NCI-H69 (cell line): Measurements from ENCODE around the gene DLEU7.
A peak's percentile ranks its signal among the peaks of the same experiment; 100 is the strongest.

Source experiments
- DNase-seq: peaks from one replicate; lab custom pipeline; 2025; lab: John Stamatoyannopoulos, UW

The DLEU7 gene

GRCh38 chr13:50842990-50843256 lies 569 bp downstream of the DLEU7 start:
- DNase-seq: no peak

GRCh38 chr13:50842251-50842989 lies 1.1 kb downstream of the DLEU7 start:
- DNase-seq: no peak

GRCh38 chr13:50841786-50842185 lies 1.7 kb downstream of the DLEU7 start:
- no peak for DNase-seq

- DNase-seq: no peak
These were observed 3.2 kb downstream of the DLEU7 start for GRCh38 chr13:50840284-50840683.

DNA sequence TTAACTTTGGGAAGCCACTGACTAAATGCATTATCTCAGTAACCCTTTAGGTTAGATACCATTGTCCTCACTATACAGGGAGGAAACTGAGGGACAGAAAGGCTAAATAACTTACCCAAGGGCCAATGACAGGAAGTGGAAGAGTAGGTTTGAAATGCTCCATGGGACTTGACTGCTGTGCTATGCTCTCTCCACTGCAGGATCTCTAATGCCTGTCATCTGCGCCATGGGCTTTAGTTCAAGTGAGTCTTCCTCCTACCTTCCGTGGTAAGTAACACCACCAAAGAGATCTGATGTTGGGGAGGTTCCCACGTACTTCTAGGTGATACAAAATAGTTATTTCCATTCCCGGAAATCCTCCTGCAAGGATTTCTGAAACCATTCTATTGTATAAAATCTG lies 3.7 kb downstream of the DLEU7 start:
- no peak for DNase-seq

GRCh38 chr13:50838701-50839100 lies 4.8 kb downstream of the DLEU7 start:
- DNase-seq: no peak

GRCh38 chr13:50838031-50838430 lies 5.5 kb downstream of the DLEU7 start:
- DNase-seq: no peak

GRCh38 chr13:50831512-50831911 lies 12.0 kb downstream of the DLEU7 start:
- no peak for DNase-seq

GRCh38 chr13:50829896-50830295 lies 13.6 kb downstream of the DLEU7 start:
- DNase-seq: no peak

DNA sequence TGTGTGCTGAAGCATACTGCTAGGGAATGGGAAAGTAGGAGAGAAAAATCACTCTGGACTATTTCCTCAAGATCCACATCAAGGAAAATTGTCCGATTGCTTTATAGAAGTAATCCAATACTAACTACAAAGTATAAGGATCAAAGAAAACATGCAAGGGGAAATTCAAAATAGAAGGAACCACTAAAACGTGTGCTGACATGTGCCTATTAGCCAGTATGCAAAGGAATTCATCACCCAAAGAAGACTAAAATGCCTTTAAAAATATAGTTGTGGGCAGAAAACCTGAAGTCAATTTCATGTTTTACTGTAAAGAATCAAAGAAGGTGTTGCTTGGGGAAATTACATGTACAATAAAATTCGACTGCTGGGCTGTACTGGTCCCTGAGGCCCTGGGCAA lies 14.3 kb downstream of the DLEU7 start:
- DNase-seq: no peak

GRCh38 chr13:50826035-50826434 lies 17.5 kb downstream of the DLEU7 start:
- no peak for DNase-seq

DNA sequence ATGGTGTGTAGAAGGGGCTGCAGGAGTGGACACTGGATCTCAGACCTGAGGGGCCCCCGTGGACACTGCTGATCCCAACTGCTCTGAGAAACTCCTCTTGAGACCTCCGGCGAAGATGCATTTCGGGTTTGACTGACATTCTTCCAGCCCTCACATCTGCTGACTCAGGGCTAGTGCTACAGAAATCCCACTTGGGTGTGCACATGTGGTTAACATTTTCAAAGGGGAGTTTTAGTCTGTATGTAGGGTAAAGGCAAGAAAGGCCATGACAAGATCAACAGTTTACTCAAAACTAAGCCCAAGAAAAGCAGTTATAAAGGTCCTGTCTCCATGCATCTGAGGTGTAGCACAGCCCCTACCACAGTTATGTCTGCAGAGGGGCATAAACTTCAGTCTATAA lies 31.2 kb downstream of the DLEU7 start:
- no peak for DNase-seq

DNA sequence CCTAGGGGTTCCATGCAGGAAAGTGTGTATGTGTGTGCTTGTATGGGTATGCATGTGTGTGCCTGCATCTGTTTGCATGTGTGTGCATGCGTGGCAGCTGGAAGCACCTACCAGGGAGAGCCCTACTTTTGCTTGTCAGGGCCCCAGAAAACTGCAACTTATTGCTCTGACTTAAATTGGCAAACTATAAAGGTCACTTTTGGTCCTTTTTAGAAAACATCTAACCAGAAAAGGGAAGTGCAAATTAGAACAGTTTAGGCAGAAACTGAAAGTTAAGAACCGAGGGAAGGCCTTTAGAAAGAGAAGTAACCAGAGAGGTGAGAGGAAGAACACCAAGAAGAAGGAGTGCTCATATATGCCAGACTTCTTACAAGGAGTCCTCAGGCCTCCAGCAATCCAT lies 32.5 kb downstream of the DLEU7 start:
- no peak for DNase-seq

DNA sequence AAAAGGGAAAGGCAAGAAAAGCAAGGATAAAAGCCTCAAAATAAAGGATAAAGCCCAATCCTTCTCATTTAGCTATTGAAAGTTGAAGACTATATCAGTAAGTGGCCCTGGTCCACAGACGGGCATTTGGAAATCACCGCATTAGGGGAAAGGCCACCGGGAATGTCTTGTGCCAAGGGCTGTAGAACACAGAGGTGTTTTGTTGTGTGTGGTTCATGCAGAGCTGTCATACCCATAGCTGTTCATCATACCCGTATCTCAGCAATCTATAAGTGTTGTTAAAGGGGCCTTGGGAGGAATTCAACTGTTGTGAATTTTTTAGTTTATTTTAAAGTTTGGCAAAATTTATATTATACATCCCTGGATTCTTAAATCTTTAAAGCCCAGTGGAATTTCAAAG lies 33.0 kb downstream of the DLEU7 start:
- DNase-seq: no peak

- DNase-seq: peak; percentile 81
These were observed 34.1 kb downstream of the DLEU7 start for GRCh38 chr13:50809133-50810090.

DNA sequence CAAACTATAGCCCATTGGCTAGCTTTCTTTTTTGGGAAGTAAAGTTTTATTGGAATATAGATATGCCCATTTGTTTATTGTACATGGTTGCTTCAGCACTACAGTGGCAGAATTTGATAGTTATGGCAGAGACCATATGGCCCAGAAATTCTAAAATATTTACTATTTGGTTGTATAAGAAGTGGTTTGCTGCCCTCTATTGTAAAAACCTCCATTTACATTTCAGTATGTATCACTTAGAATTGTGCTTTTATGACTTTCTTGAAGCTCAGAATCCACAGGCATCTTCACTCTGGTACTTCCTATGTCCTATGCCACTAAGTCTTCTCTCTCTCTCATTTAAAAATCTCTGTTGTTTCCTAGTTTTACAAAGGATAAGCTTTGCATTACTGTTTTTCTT lies 37.7 kb downstream of the DLEU7 start:
- peak; percentile 28 for DNase-seq

DNA sequence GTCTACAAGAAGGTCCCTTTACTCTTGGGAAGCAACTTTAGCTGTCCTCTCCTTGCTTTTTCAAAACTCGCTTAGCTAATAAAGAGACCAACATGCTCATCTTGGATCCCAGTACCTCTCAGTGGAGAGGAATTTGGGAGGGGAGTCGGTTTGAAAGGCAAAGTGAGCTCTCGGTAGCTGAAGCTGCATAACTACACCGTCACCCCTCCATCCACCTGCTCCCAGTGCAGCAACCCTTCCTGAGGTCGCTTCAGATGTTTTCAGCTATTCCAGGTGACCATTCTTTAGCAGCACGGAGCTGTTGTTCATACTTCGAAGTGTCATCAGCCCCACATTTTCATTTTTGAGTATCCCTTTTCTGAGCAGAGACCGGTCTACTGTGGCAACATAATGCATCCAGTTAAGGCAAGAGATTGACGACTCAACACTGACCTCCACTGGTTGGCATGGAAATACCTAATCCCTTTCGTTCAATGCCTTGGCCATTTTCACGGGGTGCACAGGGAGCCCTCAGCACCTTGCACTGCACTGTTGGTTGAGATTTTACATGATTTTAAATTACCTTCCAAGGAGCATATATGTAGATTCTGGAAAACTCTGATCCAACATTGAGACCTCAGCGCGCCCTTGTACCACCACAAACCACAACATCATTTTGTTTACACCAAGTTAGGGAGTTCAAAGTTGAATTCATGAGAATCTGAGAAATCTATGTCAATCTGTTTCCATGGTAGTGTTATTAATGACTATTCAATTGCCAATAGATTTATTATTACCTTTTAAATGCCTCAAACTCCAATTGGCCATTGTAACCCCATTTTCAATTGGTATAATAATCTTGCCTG lies 42.2 kb downstream of the DLEU7 start:
- peak; percentile 86 for DNase-seq

DNA sequence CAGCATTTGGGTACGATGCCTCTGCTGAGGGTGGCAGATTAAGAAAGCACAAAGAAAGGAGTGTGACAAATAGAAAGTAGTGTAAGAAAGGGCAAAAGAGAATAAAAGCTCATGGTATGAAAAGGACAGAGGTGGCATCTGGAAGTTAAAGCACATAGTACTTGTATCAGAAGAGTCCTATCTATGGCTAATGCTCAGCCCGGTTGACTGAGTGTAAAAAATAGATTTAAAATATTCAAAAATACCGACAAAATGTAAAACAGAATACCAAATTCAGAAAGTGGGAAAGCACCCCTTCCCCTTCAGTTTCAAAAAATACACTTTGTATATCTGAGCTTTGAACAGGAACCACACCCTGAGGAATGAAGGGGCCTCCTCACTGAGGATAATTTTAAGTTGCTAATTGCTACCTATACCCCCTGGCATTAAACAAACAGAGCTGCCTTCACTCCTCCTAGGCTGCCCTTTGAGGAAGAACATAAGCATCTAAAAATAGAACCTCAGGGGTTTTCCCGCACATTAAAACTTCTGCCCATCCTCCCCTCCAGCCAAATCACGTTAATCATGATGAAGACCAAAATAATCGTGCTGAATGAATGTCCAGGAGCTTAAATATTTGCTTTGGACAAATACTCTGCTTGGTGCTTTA lies 43.3 kb downstream of the DLEU7 start:
- DNase-seq: peak; percentile 96

GRCh38 chr13:50798923-50799322 lies 44.6 kb downstream of the DLEU7 start:
- no peak for DNase-seq

- no peak for DNase-seq
These were observed 46.4 kb downstream of the DLEU7 start for GRCh38 chr13:50797091-50797490.

DNA sequence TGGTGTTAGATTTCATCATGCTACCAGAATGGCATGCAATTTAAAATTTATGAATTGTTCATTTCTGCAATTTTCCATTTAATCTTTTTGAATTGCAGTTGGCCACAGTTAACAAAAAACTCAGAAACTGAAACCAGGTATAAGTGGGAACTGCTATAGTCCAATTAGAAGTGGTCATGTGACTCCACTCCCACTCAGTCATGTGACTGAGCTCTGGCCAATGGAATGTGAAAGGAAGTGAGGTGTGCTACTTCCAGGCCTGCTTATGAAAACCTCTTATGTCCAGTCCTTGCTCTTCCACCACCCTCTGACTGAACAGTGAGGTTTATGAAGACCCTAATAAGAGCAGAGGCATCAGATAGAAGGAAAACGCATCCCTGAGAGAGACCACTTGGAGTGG lies 47.0 kb downstream of the DLEU7 start:
- no peak for DNase-seq

- no peak for DNase-seq
These were observed 49.3 kb downstream of the DLEU7 start for GRCh38 chr13:50794226-50794625.
